ENCODE measurements around the gene ATP1A1. TPM values are rescaled to one million over a fixed set of nuclear protein-coding genes. Genes with fewer than 3 reads are reported as not detected.

Gene ATP1A1
- total and polyA plus RNA-seq, 7 donors = 66.1 to 440 (median 230) TPM

- peak in 1 of 4 donors; percentile 15 for ATAC-seq
- Histone ChIP-seq H3K4me3 (no peak overlapping the region), H3K27ac (peak overlapping the region; percentile 16), H3K4me1 (peaks cover 16% of the 10 kb centered on the region), H3K9me3 (no peaks in the 10 kb centered on the region), H3K36me3 (ENCODE audit: insufficient read depth in 1 of 2, low read depth in 1 of 2) (no peaks in the 10 kb centered on the region), H3K27me3 (ENCODE audit: insufficient read depth in 3 of 3, low read length in 2 of 3) (no peaks in the 10 kb centered on the region)
- TF ChIP-seq CTCF (IDR thresholded peaks at IDR 0.05) = no peak
- no peak for DNase-seq
- intact Hi-C loops (cut with DNase I) = loop anchor here (5.0 to 10.0 kb wide), 4 partner anchors 34 to 264 kb away; partner anchors contain the start of gene CD58 (in 1 of the 2)
- 44 to 56% (median 48%) methylated on average over 5 of the region's 5 CpGs for WGBS, 3 donors
Measured at GRCh38 chr1:116415699-116416533, 42.9 kb downstream of the ATP1A1 start.

GRCh38 chr1:116416854-116417513 lies 43.9 kb downstream of the ATP1A1 start:
- intact Hi-C loops (cut with DNase I) = loop anchor here (5.0 to 10.0 kb wide), 4 partner anchors 35 to 265 kb away; partner anchors contain the start of gene CD58 (in 1 of the 2)
- no peaks in the 10 kb centered on the region for H3K9me3 ChIP-seq
- DNase-seq (no peak), ATAC-seq (no peak)
- peak overlapping the region; percentile 83 for H3K4me3 ChIP-seq
- H3K27ac ChIP-seq = no peak overlapping the region
- no peaks in the 10 kb centered on the region for H3K36me3 ChIP-seq (ENCODE audit: insufficient read depth in 1 of 2, low read depth in 1 of 2)
- no peaks in the 10 kb centered on the region for H3K27me3 ChIP-seq (ENCODE audit: insufficient read depth in 3 of 3, low read length in 2 of 3)
- peaks cover 16% of the 10 kb centered on the region for H3K4me1 ChIP-seq
- no peak for TF ChIP-seq CTCF (IDR thresholded peaks at IDR 0.05)
- WGBS, 3 donors = 83 to 94% (median 86%) methylated on average over 4 of the region's 4 CpGs

- Histone ChIP-seq H3K9me3 (no peaks in the 10 kb centered on the region), H3K36me3 (ENCODE audit: insufficient read depth in 1 of 2, low read depth in 1 of 2) (no peaks in the 10 kb centered on the region), H3K27me3 (ENCODE audit: insufficient read depth in 3 of 3, low read length in 2 of 3) (no peaks in the 10 kb centered on the region), H3K4me1 (peaks cover 16% of the 10 kb centered on the region), H3K27ac (peak overlapping the region; percentile 60), H3K4me3 (peak overlapping the region; percentile 83)
- DNase-seq = no peak
- 72% methylated on average over 6 of the region's 6 CpGs for WGBS, 3 donors
- no peak for TF ChIP-seq CTCF (IDR thresholded peaks at IDR 0.05)
- peak in 1 of 4 donors; percentile 4 for ATAC-seq
- intact Hi-C loops (cut with DNase I) = loop anchor here (5.0 to 10.0 kb wide), 4 partner anchors 35 to 265 kb away; partner anchors contain the start of gene CD58 (in 1 of the 2)
Measured at GRCh38 chr1:116417678-116418077, 44.6 kb downstream of the ATP1A1 start.

GRCh38 chr1:116418091-116418830 lies 45.2 kb downstream of the ATP1A1 start:
- WGBS, 3 donors = 1 to 3% (median 2%) methylated on average over 48 of the region's 48 CpGs
- intact Hi-C loops (cut with DNase I) = loop anchor here (5.0 to 10.0 kb wide), 4 partner anchors 36 to 266 kb away; partner anchors contain the start of gene CD58 (in 1 of the 2)
- peak overlapping the region; percentile 60 for H3K27ac ChIP-seq
- peak; percentile 87 to 91 for DNase-seq
- no peaks in the 10 kb centered on the region for H3K36me3 ChIP-seq (ENCODE audit: insufficient read depth in 1 of 2, low read depth in 1 of 2)
- ATAC-seq = peak; percentile 90 to 95 (median 92)
- H3K4me3 ChIP-seq = peak overlapping the region; percentile 83
- no peaks in the 10 kb centered on the region for H3K27me3 ChIP-seq (ENCODE audit: insufficient read depth in 3 of 3, low read length in 2 of 3)
- no peaks in the 10 kb centered on the region for H3K9me3 ChIP-seq
- no peak for TF ChIP-seq CTCF (IDR thresholded peaks at IDR 0.05)
- peaks cover 16% of the 10 kb centered on the region for H3K4me1 ChIP-seq

Measured in psoas muscle (tissue), 8 donors.